HG03095 (cell line): ENCODE measurements around the gene TOGARAM2.

Source experiments
- ATAC-seq: cut with Tn5 transposase; IDR thresholded peaks from one replicate; pipeline ENCODE4 v1.9.1; 2021; ENCODE audit warnings: moderate library complexity; ENCODE audit not compliant: unreplicated experiment

Gene TOGARAM2

DNA sequence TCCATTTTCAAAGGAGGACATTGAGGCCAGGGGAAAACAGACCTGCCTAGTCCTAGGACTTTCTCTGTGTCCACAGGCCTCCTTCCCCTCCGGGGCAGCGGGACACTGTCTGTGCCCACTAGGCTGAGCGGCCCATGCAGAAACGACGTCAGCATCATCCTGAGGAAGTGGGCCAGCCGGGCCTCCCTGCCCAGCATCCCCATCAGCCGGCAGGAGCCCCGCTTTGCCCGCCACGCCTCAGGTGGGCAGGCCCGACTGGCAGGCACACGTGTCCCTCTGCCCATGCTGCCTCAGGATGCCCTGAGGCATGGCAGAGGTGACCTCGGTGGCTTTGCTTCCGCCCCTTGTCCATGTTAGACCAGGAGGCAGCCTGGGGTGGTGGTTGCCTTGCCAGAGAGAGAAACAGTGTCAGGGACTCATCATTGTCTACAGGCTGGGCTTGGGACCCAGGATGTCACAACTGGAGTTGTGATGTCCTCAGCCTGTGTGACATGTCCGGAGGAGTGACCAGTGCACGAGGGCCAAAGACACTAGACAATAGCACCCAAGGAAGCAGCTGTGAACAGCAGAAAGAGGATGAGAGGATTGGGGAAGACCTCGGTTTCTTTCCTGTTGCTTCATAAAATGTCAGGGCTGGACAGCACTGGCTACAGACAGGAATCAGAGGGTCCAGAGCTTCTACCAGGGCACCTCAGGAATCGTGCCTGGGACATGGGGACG lies 36.8 kb downstream of the TOGARAM2 start:
- no peak for ATAC-seq

DNA sequence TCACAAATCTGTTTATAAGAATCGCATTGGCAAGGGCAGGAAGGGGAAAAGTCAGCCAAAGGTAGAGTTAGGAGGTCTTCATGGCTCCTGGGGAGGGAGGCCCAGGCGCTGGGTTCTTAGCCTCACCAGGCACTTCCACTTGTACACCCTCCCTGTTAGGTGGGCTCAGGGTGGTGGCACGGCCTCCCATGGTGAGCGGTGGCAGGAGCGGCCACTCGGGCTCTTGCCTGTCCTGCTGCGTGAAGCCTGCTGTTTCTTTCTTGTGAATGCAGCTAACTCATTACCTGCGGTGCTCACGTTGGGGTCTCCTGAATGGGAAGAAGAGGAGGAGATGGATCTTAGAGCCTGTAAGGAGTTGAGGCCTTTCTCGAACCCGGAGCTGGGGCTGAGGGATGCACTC lies 40.8 kb downstream of the TOGARAM2 start:
- no peak for ATAC-seq

DNA sequence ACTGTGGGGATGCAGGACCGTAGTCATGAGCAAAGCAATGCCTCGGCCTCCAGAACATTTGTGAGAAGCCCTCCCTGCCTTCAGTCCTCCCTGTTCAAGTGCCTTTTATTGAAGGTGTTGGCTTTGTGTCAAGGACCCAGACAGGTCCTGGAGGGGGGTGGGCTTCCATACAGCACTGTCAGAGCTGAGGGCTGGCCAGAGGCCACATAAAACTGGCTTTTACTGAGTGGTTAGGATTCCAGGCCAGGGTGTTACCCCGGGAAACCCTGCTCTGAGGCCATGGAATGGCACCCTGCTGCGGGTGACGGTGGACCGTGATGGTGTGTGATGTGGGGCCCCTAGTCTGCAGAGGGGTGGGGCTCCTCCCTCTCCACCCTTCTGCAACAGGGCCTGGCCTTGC lies 41.6 kb downstream of the TOGARAM2 start:
- ATAC-seq, result no peak

DNA sequence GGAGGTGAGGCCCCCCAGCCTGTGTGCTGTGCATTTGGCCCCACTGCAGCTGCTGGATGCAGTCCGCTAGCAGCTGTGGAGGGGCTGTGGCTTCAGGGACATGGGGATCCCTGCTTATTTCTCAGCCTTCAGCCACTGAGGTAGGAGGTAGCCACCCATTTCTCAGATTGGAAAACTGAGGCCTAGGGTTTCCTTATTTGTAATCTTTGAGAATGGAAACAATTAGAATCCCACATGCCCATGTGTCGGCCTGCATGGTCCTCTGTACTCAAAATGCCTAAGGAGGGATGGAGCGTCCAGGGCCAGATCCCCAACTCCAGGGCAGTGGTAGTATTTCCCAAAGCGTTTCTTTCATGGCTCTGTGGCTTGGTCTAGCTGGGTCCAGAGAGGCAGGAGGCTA lies 42.1 kb downstream of the TOGARAM2 start:
- ATAC-seq, result no peak

DNA sequence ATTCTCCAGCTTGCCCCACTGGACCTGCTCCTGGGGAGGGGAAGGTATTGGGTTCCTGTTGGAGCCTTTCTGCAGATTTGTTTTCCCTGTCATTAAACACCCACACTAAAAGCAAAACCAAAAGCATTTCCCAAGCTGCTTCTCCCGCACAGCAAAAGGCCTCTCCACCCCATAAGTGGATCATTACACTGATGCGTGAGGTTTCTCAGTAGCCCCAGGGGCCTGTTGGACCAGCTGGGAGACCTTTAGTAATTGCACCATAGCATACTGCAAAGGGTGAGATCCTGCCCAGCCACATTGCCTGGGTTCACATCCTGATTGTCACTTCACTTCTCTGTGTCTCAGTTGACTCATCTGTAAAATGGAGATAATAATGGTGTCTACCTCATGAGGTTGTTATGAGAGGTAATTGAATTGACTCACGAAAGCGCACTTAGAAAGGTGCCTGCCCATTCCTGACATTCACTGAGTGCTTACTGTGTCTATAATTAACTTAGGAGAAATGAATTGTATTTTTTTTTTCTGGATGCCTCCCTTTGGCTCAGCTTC lies 43.9 kb downstream of the TOGARAM2 start:
- no peak for ATAC-seq

DNA sequence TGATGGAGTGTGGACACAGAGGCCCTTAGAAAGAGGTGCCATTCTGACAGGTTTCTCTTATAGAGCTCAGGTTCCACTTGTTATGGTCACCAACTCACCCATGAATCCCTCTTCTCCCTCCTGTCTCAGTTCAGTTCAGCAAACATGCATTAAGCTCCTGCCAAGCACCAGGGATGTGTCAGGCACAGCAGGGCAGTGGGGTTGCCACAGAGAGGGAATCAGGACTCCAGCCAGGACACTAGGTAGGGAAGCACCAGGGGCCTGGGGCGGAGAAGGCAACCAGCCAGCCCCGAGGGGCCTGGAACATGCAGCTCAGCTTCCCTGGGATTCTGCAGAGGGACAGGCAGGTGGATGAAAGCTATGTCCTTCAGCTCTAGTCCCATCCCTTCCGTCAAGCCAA lies 44.6 kb downstream of the TOGARAM2 start:
- no peak for ATAC-seq

DNA sequence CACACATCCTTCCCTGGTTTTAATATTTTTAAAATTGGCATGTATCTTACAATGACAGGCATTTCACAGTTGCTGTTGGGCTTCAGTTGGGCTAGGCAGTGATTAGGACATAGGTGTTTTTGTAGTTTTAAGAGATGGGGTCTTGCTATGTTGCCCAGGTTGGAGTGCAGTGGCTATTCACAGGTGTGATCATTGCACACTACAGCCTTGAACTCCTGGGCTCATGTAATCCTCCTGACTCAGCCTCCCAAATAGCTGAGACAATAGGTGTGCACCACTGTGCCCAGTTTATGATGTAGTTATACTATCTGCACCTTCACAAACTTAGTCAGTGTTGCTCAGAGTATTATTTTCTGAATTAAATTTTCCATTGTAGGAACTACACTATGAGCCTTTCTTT lies 49.9 kb downstream of the TOGARAM2 start:
- no peak for ATAC-seq

DNA sequence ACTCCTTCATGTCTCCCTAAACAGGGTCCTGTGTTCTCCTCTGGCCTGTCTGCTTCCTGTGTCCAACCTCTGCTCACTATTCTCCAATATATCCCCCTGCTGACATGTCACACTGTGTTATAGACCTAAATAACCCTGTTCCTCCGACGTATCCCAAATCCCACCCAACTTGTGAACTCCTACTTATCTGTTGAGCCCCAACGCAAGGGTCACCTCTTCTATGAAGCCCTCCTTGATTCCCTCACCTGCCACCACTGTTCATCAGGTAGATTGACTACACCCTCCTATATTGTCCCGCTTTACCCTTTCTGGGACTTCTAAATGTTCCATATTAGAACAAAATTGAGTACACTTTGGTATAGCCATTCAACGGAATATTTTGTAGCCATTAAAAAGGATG lies 51.1 kb downstream of the TOGARAM2 start:
- ATAC-seq, result no peak

DNA sequence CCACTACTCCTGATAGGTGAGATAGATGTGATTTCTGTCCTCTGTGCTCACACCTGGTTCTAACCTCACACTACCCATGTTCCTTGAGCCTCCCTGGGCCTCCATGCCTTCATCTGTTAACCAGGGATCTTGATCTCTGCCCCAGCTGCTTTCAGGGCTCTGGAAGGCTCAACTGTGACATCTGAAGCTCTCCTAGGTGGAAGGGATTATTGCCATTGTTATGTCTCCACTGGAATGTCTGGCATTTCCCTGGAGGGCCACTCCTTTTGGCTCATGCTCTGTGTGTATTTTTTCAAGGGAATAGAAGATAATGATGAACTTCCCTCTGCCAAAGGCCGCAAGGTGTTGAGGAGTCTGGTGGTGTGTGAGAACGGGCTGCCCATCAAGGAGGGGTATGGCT lies 52.1 kb downstream of the TOGARAM2 start:
- ATAC-seq, result no peak

DNA sequence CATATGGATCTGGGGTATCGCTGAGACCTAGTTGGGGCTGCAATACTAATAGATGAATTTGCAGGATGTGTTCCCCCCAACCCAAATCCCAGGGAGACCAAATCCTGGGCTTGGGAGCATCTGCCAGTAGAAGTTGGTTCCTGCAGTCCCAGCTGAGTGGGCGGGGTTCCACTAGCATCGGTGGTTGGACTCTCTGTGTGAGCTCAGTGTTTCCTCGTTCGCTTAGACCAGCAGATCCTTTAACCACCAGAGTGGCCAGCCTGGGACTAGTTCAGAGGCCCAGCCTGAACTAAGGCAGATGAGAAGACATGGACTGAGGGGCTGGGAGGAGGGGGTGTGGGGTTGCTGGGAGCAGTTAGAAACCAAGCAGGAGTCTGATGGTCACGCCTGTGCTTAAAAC lies 52.6 kb downstream of the TOGARAM2 start:
- ATAC-seq, result no peak

DNA sequence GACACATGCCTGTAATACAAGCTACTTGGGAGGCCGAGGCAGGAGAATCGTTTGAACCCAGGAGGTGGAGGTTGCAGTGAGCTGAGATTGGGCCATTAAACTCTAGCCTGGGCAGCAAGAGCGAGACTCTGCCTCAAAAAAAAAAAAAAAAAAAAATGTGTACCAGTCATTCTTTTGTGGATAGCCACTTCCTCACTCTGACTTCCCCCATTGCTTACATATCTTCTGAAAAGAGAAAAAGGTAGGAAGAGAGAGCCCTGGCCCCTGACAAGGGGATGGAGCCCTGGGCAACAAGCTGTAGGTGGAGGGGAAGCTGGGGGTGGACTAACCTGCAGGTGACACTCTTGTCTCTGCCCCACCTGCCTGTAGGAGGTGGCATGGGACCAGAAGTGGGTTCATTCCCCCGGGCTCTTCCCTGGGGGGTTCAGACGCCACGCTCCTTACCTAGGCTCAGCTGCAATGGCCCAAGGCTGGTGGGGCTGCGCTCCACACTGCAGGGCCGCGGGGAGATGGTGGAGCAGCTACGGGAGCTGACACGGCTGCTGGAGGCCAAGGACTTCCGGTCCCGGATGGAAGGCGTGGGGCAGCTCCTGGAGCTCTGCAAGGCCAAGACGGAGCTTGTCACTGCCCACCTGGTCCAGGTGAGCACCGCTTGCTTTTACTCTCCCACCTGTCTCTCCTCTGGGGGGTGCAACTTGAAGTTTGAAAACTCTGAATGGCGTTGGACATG lies 54.1 kb downstream of the TOGARAM2 start:
- no peak for ATAC-seq

DNA sequence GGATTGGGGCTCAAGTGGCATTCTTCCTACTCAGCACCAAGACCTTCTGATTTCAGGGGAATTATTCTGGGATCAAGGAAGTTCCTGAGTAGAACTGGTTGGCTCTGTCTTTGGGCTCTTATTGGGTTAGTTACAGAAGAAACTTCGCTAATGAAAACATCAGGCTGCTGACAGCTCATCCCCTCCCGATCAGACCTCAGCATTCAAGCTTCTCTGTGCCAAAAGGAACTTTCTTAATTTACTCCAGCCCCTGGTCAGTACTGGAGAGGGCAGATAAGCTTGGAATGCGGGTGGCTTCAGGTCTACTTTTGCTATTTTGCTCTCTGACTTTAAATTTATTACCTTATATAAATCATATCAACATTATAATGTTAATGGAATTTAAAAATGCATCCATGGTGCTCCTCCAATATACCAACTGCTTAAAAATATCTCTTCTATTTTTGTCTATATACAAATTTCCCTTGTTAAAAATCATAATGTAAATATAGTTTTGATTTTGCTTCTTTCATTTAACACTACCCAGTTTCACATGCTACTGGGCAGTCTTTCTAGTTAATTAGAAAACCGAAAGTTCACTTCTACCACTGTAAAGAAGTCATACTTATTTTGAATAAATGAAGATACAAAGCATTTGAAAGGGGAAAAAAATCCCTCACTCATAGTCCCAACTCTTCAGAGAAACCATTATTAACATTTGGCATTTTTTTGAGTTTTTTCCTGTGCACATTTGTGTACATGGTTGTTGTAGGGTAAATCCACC lies 58.8 kb downstream of the TOGARAM2 start:
- ATAC-seq, result no peak

DNA sequence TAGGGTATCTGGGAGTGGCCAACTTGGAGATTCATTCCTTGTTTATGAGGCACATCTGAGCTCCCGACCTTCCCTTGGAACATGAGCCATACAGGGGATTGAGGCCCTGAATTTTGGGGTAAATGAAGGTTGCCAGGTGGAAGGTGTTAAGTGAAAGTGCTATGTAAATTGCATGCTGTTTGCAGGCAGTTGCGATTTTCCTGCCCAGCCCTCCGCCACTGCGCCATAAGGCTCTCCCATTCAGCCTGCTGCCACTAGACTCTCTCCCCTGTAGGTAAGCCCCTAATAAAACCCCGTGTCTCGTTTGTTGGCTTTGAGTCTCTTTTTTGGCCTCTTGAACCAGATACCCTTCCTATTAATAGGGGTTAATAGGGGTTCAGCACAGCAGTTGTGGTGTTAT lies 59.5 kb downstream of the TOGARAM2 start:
- no peak for ATAC-seq

DNA sequence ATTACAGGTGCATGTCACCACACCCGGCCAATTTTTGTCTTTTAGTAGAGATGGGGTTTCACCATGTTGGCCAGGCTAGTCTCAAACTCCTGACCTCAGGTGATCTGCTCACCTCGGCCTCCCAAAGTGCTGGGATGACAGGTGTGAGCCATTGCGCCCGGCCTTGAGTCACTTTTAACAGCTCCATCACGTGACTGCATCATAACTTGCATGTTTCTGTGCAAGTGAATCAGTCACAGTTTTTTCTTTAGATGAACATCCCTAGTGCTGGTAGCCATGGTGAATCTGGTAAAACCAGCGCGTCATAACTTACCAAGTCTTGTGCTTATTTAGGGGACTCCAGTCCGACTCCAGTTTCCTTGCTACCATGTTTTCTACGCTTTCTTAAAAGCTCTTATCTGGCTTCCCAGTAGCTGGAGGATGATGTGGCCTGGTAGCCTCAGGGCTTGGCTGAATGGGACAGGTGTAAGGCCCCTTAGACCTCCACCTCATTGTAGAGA lies 60.1 kb downstream of the TOGARAM2 start:
- ATAC-seq, result no peak

DNA sequence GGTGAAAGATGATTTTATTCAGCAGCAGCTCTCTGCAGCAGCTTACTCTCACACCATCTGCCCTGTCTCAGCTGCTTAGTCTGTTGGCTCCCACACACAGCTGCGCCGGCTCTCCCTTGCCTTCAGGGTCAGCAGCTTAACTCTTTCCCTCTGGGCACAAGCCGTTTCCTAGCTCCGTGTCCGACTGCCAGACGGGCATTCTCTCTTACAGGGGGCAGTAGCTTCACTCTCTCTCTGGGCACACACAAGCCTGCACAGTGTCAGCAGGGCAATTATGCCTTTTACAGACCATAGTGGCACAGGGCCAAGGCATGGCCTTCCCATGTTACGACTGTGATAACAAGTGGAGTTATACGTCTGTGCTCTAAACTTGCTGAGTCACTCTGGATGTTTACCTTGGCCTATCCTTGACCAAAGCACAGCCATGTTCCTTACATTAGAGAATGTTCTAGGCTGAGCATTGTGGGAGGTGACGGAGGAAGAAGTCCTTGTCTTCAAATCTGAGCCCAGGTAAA lies 61.5 kb downstream of the TOGARAM2 start:
- no peak for ATAC-seq

DNA sequence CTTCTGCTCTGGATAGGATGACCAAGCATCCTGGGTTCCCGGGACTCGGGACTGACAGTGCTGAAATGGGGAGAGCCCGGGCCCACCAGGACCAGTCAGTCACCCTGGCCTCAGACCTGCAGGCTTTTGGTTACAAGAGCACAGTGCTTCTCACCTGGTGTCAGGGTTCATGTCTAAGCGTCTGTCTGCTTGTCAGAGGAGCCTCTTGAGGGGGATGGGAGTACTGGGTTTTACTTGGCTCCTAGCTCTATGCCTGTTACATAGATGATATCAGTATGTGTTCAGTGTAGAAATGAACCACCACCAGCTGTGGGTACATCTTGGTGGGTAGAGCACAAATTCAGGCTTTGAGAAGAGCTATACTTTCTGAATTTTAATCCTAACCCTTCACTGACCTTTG lies 63.4 kb downstream of the TOGARAM2 start:
- no peak for ATAC-seq

DNA sequence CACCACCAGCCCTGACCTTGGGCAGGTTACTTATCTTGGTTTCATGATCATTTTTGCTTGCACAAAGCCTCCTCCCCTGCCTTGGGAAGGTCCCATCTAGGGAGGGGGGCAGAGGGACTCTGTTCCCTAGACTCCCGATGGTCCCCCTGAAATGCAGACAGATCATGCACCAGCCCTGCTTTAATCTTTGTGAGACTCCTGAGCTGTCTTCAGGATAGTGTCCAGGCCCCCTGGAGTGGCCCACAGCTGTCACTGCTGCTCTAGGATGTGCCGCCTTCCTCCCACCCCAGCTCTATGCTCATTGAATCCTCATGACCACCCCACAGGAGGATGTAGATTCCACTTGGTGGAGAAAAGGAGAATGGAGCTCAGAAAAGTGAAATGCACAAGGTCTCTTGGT lies 65.2 kb downstream of the TOGARAM2 start:
- no peak for ATAC-seq

DNA sequence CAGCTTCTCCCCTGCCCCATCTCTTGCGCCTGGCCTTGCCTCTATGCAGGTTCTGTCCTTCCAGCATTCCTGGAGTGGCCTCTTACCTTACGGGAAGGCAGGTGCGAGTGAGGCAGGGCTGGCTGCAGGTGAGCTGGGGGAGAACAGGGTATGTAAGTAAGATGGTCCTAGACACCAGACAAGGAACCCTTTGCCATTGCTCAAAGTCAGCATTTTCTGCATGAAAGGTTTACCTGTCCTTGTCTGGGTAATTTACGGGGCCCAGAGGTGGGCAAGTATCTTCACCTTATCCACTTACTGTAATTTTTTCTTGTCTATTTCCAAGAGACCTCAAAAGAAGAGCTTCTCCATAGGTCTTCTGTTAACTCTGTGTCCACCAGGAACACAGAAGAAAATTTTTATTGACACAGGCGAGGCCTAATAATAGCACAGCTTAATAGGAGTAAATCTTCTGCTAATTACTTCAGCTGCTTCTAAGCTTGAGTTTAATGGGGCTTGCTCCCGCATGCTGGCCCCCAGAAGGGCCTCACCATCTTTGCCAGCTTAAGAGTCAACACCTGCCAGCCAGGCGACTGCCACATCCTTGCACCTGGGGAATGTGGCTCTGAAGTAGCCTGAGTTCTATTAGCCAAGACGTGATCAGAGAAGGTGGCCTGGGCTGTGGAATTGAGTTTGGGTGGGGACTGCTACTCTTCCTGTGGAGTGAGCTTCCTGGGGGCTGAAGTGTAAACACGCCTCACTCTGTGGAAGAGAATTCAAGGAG lies 66.2 kb downstream of the TOGARAM2 start:
- no peak for ATAC-seq

DNA sequence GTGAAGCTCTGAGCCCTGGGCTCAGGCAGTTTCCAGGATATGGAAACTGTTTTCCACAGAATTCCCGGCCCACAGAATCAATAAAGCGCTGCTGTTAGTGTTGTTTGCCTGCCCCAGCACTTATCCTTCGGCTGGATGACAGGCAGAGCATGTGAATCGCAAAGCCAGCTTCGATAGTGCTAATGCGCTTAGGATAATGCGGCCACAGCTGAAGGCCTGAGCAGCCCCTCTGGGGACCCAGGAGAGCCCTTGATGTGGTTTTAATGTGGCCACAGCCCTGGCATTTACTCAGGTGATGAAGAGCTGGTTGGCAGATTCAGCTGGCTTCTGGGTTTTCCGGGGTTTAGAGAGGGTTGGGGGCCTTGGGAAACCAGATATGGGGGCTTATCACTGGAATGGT lies 69.5 kb downstream of the TOGARAM2 start:
- ATAC-seq, result no peak

DNA sequence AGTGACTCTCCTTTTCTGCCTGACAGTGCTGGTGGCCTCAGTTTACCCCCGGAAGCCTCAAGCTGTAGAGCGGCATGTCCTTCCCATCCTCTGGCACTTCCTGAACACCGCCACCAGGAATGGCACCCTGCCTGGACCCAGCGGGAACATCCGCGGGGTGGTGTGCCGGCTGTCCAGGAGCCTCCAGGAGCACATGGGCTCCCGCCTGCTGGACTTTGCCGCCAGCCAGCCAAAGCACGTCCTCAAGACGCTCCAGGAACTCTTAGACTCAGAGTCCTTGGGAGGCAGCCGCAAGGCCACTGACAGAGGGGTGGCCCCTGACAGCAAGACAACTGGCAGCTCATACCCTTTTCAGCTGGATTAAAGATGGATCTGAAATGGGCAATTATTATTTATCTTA lies 70.6 kb downstream of the TOGARAM2 start:
- no peak for ATAC-seq

DNA sequence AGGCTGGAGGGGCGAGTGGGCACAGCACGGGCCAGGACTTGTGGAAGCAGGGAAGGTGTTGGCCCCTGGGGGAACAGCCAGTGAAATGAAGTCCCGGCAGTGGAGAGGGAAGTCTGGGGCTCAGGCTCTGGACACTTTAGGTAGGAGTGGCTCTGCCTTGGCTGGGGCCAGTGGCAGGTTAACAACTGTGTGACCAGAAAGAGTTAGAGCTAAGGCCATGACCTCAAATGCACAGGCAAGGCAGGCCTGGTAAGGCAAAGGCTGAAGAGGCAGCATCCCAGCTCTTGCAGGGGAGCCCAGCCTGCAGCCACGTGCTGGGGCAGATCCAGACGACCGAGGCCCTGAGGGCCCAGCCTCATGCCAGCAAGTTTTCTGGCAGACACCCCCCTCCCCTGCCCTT lies 71.7 kb downstream of the TOGARAM2 start:
- ATAC-seq, result no peak
